ENCODE results near the gene SORCS2.

The SORCS2 gene

DNA sequence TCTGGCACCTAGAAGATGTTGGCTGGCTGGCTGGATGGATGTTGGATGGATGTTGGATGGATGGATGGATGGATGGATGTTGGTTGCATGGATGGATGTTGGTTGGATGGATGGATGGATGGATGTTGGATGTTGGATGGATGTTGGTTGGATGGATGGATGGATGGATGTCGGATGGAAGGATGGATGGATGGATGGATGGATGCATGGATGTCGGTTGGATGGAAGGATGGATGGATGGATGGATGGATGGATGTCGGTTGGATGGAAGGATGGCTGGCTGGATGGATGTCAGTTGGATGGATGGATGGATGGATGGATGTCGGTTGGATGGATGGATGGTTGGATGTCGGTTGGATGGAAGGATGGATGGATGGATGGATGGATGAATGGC lies 145.7 kb downstream of the SORCS2 start:
- DNase-seq (ENCODE audit: low spot score): no peak

DNA sequence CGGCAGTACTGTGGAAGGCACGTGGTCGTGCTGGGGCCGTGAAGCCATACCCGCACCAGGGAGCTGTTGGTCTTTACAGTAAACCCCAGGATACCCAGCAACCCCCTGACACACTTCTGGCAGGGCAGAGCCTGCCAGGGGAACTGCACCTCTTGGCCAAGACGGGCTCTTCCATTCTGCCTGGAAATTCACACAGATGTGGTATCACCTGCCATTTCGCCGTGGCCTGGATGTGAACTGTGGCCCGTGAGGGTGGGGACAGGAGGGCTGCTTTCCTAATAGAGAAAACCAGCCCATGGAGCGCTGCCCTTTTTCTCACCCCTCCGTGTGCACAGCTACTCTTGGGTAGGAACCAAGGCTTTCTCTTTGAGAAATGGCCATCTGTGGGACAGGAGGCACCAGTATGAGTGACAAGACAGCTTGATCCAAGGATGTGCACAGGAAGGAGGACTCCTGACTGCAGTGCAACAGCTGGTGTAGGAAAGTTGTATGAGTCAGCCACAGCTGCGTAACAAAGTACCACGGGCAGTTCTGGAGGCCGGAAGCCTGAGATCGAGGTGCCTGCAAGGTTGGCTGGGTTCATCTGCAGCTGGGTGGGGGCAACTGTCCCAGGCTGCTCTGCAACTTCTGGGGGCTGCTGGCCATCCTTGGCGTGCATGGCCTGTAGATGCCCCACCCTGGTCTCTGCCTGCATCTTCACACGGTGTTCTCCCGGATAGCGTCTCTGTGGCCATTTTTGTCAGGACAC lies 146.7 kb downstream of the SORCS2 start:
- no peak for DNase-seq (ENCODE audit: low spot score)

DNA sequence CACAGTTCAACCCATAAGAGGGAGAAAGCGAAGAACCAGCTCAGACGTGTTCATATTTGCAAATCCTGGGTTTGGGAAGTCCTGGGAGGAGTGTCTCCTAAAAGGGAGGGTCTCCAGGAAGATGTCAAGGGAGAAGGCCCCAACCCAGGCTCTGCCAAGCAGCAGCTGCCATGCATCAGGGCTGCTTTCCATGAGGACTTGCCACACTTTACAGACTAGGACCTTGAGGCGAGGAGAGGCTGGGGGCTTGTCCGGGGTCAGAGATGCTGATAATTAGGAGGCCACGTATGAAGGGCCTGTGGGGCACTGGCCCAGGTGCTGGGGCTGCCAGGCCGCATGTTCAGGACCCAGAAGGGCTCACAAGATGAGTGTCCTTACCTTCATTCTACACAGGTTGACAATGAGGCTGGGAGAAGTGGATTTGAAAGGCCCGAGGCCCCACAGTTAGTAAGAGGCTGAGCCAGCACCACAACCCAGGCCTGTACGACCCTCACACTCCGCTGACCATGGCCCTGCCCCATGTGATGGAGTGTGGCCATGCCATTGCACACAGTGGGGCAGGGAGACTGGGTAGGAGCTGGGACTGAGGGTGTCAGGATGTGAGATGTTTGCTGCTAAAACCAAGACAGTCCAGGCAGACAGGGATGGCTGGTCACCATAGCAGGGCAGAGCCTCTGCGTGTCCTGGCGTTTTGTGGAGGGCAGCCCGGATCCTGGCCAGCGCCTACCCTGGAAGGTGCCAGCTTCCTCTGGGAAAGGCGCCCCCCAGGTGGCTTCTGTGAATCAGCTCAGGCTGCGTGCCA lies 147.6 kb downstream of the SORCS2 start:
- DNase-seq (ENCODE audit: low spot score): no peak

DNA sequence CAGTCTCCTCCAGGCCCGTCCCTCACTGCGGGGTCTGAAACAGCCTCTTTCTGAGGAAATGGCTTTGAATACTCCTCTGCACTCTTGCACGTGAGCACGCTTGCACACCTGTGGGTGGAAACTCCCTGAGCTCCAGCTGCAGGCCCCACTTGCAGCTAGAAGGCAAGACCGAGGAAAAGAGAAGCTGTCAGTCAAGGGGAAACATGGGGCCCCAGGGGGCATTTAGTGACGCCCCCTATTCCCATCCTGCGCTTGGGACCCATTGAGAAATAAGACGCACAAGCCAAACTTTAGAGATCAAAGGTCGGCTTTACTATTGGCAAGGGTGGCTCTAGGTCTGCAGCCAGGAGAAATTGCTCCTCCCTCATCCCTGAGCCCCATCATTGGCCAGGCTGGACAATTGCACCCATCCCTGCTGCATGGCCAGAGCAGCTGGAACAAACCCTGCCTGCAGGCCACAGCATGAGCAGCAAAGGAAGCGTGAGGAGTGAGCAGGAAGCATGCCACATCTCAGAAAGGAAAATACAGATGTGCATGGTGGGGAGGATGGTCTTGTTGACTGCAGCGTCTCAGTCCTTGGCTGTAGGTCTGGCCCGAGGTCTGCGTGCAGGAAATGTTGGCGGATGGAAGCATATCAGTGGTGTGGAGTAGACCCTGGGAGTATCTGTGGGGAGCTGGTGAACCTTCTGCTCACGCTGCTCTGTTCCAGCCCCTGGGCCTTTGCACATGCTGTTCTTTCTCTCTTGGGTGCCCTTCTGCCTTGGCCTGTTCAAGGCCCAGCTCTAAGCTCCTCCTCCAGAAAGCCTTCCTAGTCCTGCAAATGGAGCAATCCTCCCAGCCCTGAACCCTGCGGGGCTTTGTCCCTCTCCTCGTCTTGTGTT lies 148.5 kb downstream of the SORCS2 start:
- DNase-seq (ENCODE audit: low spot score): no peak

DNA sequence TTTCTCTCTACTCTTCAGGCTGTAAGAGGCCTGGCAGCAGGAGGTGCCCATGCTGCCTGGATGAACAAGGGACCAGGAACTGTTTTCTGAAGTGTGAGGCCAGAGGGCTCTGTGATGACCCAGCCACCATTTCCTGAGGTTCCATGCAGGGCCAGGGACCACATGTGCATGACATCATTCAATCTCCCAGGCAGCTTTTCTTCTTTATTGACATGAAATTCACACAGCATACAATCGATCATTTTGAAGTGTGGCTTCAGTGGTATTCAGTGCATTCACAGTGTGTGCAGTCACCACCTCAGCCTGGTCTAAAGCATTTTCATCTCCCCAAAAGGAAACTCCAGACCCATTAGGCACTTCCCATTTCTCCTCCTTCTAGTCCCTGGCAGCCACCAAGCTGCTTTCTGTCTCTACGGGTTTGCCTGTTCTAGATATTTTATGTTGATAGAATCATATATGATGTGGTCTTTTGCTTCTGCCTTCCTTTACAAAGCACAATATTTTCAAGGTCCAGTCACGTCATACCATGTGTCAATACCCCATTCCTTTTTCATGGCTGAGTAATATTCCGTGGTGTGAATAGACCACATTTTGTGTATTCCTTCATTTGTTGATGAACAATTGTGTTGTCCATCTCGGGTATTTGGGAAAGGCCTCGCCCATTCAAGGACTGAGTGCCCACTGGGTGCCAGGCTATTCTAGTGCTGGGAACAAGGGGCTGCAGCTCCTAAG lies 149.3 kb downstream of the SORCS2 start:
- DNase-seq (ENCODE audit: low spot score): no peak

DNA sequence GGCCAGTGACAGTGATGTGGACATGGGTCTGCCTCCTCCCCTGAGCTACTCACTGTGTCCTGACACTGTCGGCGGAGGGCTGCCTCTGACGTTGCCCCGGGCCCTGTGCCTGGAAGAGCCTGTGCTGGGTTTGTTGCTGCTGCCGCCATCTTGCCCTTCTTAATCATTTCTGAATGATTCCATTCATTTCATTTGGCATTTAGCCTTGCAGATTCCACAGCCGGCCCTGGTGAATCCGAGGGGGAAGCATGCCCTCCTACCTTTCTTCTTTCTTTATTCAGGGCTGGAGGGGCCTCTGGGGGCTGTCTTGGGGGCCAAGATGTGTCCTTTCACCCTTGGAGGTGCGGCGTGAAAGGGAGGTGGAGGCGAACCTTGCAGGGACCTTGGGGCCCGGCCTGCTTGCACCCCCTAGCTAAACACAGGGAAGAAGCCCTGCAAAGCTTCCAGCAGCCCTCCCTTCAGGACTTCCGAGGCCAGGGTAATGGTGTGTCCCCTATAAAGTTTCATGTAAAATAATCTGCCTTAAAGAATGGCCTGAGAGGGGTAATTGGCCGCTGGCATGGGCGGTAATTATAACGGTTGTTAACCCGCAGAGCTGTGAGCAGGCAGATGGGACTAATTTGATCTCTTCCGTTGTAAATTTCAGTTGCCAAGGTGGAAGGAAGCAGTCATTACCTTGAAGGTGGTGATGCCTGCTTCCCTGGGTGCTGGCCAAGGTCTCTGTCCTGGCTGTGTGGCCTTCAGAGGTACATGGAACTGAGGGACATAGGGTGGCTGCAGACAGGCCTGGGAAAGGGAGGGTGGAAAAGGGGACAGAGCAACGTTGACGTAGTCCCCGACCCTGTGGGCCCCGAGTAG lies 150.1 kb downstream of the SORCS2 start:
- DNase-seq (ENCODE audit: low spot score): no peak

DNA sequence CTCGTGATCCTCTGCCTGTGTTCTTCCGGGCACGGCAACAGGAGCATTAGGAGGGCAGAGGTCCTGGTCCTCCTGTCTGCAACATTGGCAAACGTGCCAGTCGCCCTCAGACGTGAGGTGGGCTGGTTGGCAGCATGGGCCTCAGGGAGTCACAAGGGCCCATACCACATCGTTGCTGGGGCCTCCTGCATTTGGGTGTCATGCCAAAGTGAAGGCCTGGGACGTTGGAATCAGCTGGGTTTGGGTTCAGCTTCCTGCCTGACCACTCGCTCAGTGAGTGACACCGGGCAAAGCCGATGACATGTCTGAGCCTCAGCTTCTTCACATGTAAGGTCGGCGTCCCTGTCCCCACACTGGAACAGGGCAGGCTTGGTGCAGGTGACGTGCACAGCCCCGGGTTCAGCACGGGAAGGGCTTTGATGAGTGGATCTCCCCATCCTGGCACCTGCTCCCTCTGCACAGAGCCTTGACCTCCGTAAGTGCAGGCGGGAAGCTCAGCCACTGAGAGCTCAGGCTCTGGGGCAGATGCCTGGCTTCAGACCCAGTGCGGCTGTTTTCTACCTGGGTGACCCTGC lies 150.8 kb downstream of the SORCS2 start:
- DNase-seq (ENCODE audit: low spot score): no peak

DNA sequence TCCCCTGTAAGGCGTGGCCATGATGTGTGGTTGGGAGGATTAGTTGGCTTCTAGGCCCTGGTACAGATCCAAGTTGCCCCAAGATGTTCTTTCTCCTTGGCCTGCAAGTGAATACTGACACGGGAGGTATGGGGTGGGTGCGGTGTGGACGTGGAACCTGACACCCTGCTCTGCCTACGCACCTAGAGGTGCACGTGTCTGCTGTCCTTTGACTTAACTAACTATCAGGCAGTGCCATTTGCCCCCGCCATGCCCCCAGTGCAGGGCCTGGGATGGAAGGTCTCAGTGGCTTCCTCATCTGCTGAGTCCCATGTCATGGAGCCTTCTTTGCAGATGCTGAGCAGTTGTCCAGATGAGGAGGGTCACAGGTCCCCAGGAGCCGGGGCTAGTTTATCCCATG lies 151.6 kb downstream of the SORCS2 start:
- no peak for DNase-seq (ENCODE audit: low spot score)

DNA sequence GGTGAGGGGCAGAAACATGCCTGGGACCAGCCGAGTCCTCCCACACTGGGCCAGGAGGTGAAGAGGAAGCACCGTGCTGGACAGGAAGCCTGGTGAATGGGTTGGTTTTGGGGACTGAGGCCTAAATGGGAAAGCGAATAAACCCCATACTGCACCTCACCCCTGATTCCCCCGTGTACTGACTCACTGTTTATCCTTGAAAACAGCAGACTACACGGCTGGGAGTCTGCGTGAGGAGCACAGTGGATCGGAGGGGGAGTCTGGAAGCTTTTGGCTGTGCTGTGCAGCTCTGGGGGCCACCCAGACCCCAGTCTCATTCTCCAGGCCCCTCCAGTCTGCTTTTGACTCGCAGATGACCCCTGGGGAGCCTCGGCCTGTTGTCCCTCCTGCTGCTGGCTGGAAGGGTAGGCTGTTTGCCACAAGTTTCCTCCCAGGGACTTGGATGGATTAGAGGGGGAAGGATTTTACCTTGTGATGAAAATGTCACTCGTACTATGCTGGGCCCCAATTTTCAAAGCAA lies 152.4 kb downstream of the SORCS2 start:
- no peak for DNase-seq (ENCODE audit: low spot score)

DNA sequence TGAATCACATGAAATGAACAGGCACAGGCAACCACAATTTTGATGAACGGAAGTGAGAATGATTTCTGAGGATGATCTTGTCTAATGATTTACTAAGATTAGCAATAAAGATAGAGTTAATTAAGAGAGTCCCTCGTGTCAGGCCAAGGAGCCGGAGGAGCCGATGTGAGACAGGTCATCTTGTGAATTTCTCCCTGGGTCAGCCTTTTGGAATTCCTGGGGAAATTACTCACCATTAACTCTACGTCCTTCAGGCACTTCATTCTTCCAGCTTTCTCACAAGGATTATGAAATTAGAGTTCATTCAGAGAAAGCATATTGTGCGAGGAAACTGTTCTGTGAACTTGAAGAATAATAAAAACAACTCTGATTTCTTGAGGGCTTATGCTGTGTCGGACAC lies 155.6 kb downstream of the SORCS2 start:
- DNase-seq (ENCODE audit: low spot score): no peak

DNA sequence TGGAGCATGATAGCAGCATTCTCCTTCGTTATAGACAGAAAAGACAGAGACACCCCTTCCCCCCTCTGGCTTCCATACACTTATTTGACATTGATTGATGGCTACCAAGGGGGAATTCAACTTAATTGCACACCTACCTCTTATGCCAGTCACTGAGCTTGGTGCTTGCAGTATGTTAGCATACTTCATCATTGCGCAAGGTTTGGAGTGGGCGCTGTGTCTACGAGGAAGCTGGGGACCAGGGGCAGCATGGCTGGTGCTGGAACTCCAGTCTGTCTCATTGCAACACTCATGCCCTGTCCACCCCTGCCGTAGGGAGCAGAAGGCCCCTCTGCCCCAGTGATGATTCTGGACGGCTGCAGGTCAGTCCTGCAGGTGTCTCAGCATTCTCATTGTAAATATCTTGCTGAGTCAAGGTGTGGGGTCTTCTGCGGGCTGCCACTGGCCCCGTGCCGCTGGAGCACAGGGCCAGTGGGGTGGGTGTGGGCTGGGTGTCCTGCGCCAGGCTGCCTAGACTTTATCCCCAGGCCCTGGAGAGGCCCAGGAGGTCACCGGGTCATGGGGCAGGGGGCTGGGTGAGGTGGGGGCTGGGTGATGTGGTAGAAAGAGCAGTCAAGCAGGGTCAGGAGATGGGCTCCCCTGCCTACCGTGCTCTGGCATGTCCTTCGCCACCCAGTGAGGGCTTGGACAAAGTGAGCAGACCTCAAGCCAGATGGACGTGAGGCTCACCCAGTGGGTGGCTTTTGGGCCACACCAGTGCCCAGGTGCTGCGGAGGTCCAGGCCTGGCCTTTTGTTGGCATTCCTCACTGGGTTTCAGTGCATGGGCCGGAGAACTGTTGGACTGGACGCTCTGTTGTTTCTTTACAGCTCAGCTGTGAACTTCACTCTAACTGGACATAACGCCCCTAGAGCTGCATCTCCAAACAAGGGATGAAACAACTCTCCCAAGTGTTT lies 156.9 kb downstream of the SORCS2 start:
- no peak for DNase-seq (ENCODE audit: low spot score)

DNA sequence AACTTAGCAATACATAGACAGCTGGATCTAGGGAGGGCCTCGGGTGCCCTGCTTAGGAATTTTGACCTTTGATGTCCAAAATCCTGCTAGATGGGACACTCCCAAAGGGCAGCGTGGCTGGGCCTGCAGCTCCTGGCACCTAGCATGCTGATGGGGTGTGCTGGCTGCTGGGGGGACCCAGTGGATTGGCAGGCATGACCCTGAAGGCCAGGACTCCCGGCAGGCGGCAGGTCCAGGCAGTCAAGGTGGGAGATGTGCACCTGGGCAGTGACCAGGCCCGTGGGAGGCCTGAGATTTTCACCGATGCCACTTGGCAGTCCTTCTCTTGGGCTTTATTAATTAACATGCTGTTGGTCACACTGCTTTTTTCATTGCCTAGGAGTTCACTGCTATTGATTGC lies 158.1 kb downstream of the SORCS2 start:
- no peak for DNase-seq (ENCODE audit: low spot score)

DNA sequence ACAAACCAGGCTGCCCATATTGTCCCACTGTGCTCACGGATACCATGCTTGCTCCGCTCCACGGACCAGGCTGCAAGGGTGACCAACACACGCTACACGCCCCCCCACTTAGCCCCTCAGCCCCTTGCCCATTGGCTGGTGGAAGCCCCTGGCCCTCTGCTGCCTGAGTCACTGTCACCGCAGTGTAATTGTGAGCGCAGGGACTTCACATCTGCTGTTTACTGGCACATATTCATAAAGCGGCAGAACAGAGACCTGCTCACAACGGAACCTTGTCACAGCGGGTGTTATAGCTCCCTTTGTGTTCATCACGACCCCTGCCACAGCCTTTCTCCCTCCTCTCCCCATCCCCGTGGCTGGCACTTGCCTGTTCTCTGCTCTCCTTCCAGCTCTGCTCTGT lies 158.7 kb downstream of the SORCS2 start:
- DNase-seq (ENCODE audit: low spot score): no peak

DNA sequence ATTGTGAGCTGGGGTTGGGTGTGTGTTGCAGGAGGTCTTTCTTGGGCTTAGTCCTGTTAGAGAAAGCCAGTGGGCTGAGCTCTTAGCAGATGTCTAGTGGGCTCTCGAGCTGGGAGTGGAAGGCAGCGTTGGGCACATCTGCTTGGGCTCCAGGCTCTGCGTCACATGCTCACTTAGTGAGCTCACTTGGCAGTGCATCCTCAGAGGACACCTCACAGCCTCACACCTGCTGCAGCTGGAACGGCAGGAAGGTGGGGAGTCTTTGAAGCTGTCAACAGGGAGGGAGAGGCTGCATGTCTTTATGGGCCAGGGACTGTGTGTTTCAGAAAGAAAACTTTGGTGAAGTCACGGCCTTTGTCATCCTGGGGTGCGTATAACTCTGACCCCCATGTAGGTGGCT lies 160.1 kb downstream of the SORCS2 start:
- DNase-seq (ENCODE audit: low spot score): no peak

DNA sequence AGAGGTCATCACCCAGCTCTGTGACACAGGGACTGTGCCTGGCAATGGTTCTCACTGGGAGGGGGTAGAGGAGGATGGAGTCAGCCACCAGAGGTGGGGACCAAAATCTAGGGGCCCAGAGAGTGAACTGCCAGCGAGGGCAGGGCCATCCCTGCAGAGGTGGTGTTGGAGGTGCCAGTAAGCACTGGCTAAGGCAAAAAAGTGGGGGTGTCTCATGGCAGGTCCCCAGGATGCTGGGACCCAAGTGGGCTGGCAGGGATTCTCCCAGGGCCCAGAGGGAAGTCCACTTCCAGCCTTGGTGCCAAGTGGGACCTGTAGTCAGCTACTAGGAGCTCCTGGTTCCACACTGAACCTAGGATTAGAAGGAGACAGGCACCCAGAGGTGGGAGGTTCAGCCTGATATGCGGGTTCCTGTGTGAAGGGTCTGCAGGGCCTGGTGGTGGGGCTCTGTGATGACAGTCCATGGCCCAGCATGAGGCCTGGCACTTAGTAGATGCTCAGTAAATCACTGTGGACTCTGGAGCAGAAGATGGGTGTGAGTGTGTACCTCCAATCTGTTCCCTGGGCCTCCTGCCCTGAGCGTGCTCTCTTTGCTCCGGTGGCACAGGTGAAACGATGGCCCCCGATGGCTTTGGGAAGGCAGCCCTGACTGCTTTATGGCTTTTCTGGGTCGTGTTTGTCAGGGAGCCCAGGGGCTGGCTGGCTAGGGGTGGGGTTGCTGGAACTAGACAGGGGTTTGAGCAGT lies 160.9 kb downstream of the SORCS2 start:
- DNase-seq (ENCODE audit: low spot score): no peak

DNA sequence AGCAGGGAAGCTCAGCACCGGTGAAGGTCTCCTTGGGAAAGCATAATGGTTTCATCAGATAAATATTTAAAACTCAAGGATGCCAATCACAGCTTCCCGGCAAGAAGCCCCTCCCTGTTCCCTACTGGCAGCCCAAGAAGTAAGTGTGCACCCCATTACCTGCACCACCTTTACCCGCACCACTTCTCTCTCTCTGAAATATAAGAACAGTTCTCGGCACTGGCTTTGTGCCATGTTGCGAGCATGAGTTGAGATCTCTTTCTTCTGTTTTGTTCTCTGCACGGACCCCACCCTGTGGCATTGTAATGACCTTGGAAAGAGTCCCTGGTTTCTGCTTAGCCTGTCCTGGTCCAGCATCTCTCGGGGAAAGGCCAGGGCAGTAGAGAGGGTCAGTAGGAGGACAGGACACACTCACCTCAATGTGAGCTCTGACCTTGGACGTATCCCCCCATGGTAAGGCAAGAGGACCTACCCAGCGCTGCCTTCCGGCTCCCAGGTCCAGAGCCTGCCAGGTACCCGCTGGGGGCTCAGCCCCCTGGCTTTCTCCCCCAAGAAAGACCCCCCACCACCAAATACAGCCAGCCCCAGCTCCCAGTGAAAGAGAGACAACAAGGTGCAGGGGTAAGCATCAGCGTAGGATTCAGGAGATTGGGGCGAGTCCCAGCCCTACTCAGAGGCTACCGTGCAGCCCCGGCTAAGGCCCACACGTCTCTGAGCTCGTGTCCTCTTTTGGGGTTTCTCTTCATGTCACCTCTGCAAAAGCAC lies 161.7 kb downstream of the SORCS2 start:
- DNase-seq (ENCODE audit: low spot score): no peak

DNA sequence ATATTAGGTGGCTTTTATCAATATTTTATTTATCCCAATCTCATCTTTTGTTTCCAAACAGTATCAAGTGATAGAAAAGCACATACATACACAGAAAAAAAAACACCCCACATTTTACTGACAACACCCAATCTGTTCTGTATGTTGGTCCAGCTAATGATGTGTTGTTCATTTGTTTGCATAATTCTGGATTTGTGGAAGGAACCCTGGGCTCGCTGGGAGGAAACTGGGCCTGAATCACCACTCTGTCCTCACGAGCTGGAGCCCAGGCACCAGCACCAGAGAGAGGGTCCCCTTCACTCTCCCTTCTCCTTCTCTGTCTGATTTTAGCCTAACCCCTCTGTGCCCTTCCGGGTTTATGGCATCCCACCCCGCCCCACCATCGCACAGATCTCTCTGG lies 162.6 kb downstream of the SORCS2 start:
- no peak for DNase-seq (ENCODE audit: low spot score)

DNA sequence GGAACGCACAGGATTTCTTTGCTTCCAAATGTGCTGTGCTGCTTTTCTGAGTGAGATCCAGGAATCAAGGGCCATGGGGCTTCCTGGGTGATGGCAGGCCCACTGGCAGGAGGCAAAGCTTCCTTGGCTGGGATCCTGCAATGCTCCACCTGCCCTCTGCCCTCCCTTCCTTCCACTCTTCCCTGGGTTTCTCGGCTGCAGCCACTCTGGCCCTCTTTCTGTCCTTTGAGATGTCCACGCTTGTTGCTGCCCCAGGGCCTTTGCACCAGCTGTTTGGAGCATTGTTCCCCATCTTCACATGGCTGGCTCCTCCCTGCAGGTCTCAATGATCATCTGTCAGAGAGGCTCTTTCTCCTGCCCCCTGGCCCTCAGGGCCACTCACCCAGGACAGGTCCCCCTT lies 163.5 kb downstream of the SORCS2 start:
- no peak for DNase-seq (ENCODE audit: low spot score)

All from germinal center (tissue), 1 donor.